GM19023 (cell line): Measurements from ENCODE around the gene TOR2A.
A peak's percentile ranks its signal among the peaks of the same experiment; 100 is the strongest.

Experiments
- ATAC-seq: cut with Tn5 transposase; IDR thresholded peaks from one replicate; pipeline ENCODE4 v1.9.1; 2021; ENCODE audit warnings: mild to moderate bottlenecking, moderate library complexity; ENCODE audit not compliant: unreplicated experiment

Gene TOR2A

GRCh38 chr9:127744398-127745110 lies 9.5 kb upstream of the TOR2A start:
- no peak for ATAC-seq

GRCh38 chr9:127742435-127743088 lies 7.5 kb upstream of the TOR2A start:
- no peak for ATAC-seq

- ATAC-seq, result no peak
These were observed 6.8 kb upstream of the TOR2A start for GRCh38 chr9:127741831-127742434.

- no peak for ATAC-seq
These were observed 4.7 kb upstream of the TOR2A start for GRCh38 chr9:127739614-127740330.

- no peak for ATAC-seq
These were observed 3.6 kb upstream of the TOR2A start for GRCh38 chr9:127738666-127739065.

GRCh38 chr9:127735530-127736185 lies 564 bp upstream of the TOR2A start:
- peak; percentile 6 for ATAC-seq

- ATAC-seq, result no peak
These were observed 797 bp downstream of the TOR2A start for GRCh38 chr9:127734247-127734746.

- no peak for ATAC-seq
These were observed 1.5 kb downstream of the TOR2A start for GRCh38 chr9:127733614-127734013.

- ATAC-seq, result no peak
These were observed 2.6 kb downstream of the TOR2A start for GRCh38 chr9:127732444-127732843.

- ATAC-seq, result no peak
These were observed 3.2 kb downstream of the TOR2A start for GRCh38 chr9:127731938-127732337.

- no peak for ATAC-seq
These were observed 4.2 kb downstream of the TOR2A start for GRCh38 chr9:127730799-127731410.

GRCh38 chr9:127730262-127730661 lies 4.8 kb downstream of the TOR2A start:
- no peak for ATAC-seq

GRCh38 chr9:127729522-127730256 lies 5.4 kb downstream of the TOR2A start:
- no peak for ATAC-seq

GRCh38 chr9:127728808-127729207 lies 6.3 kb downstream of the TOR2A start:
- no peak for ATAC-seq

GRCh38 chr9:127726871-127727270 lies 8.2 kb downstream of the TOR2A start:
- ATAC-seq, result no peak

GRCh38 chr9:127724012-127724411 lies 11.1 kb downstream of the TOR2A start:
- no peak for ATAC-seq

- no peak for ATAC-seq
These were observed 11.7 kb downstream of the TOR2A start for GRCh38 chr9:127723444-127723843.

- ATAC-seq, result no peak
These were observed 12.1 kb downstream of the TOR2A start for GRCh38 chr9:127723013-127723412.

- ATAC-seq, result no peak
These were observed 12.9 kb downstream of the TOR2A start for GRCh38 chr9:127722055-127722745.
